ENCODE results near the gene NOS2. TPM values are rescaled to one million over a fixed set of nuclear protein-coding genes. Genes with fewer than 3 reads are reported as not detected.
"Not testable (repeated sequence)": the region's sequence is repeated elsewhere in the genome, so short reads cannot be mapped to it uniquely, and the experiment has no call there.

Gene NOS2
- total RNA-seq (2021) = 0.37 and 0.67 TPM in 2 replicates
- percentile 15 among the genes with signal in this experiment for Bru-seq, nascent RNA
- percentile 12 among the genes with signal in this experiment for BruChase-seq, experiment 1, labeled RNA remaining after a 2-hour chase
- percentile 16 among the genes with signal in this experiment for BruChase-seq, experiment 2, labeled RNA remaining after a 6-hour chase
- long read RNA-seq = 0 reads

GRCh38 chr17:27800522-27800921, at the start of gene NOS2:
Gene NOS2 (minus strand): TSS chr17:27800529. CDS start chr17:27798809, 1,720 bp downstream.
- no TSS peak for BruUV-seq (replicated peaks)
- ChIA-PET POLR2A (ENCODE audit: low non-redundant PET) (no interaction called here), CTCF (interaction anchor here (0.6 kb wide), 1 partner anchor 468 kb away, joined by 3 read pairs; no protein-coding TSS in a partner anchor)
- no peak within 1 kb of the TSS for H3K4me3 ChIP-seq (ENCODE audit: low read depth, low read length, poor library complexity, severe bottlenecking)
- DNase-seq (ENCODE audit: low spot score) = no peak
- no peaks in the 10 kb centered on the region for H3K36me3 ChIP-seq (ENCODE audit: insufficient read depth, low read length, poor library complexity, severe bottlenecking)
- H3K27ac ChIP-seq (ENCODE audit: low read depth, low read length, poor library complexity, severe bottlenecking) = no peak within 1 kb of the TSS
- intact Hi-C loops (cut with micrococcal nuclease; ENCODE audit: unreplicated experiment) = no loop called here
- H3K4me1 ChIP-seq (ENCODE audit: insufficient read depth, low read length, poor library complexity, severe bottlenecking) = no peaks in the 10 kb centered on the region
- TF ChIP-seq CTCF (conservative IDR thresholded peaks at IDR 0.05; ENCODE audit: low read depth, low read length) (no peak), EZH2 (IDR thresholded peaks at IDR 0.05; ENCODE audit: borderline replicate concordance, low read depth, low read length, poor library complexity, severe bottlenecking) (no peak)
- peaks cover 3% of the 10 kb centered on the region for H3K27me3 ChIP-seq (replicated peaks; ENCODE audit: insufficient read depth, low read depth, low read length, poor library complexity)
- no peaks in the 10 kb centered on the region for H3K9me3 ChIP-seq (ENCODE audit: low read depth, low read length, poor library complexity, severe bottlenecking)

- Histone ChIP-seq H3K4me1 (ENCODE audit: insufficient read depth, low read length, poor library complexity, severe bottlenecking) (no peaks in the 10 kb centered on the region), H3K4me3 (ENCODE audit: low read depth, low read length, poor library complexity, severe bottlenecking) (no peak overlapping the region), H3K9me3 (ENCODE audit: low read depth, low read length, poor library complexity, severe bottlenecking) (no peaks in the 10 kb centered on the region), H3K27ac (ENCODE audit: low read depth, low read length, poor library complexity, severe bottlenecking) (no peak overlapping the region), H3K36me3 (ENCODE audit: insufficient read depth, low read length, poor library complexity, severe bottlenecking) (no peaks in the 10 kb centered on the region), H3K27me3 (replicated peaks; ENCODE audit: insufficient read depth, low read depth, low read length, poor library complexity) (peaks cover 19% of the 10 kb centered on the region)
- ChIA-PET CTCF (no interaction called here), POLR2A (ENCODE audit: low non-redundant PET) (no interaction called here)
- TF ChIP-seq EZH2 (IDR thresholded peaks at IDR 0.05; ENCODE audit: borderline replicate concordance, low read depth, low read length, poor library complexity, severe bottlenecking) (no peak), CTCF (conservative IDR thresholded peaks at IDR 0.05; ENCODE audit: low read depth, low read length) (no peak)
- intact Hi-C loops (cut with micrococcal nuclease; ENCODE audit: unreplicated experiment) = no loop called here
- DNase-seq (ENCODE audit: low spot score) = no peak
- BruUV-seq (replicated peaks) = no TSS peak
Observed at GRCh38 chr17:27849474-27850185, 49.3 kb upstream of the NOS2 start.

- ChIA-PET CTCF (no interaction called here), POLR2A (ENCODE audit: low non-redundant PET) (no interaction called here)
- Histone ChIP-seq H3K4me1 (ENCODE audit: insufficient read depth, low read length, poor library complexity, severe bottlenecking) (no peaks in the 10 kb centered on the region), H3K36me3 (ENCODE audit: insufficient read depth, low read length, poor library complexity, severe bottlenecking) (no peaks in the 10 kb centered on the region), H3K4me3 (ENCODE audit: low read depth, low read length, poor library complexity, severe bottlenecking) (no peak overlapping the region), H3K27me3 (replicated peaks; ENCODE audit: insufficient read depth, low read depth, low read length, poor library complexity) (peaks cover 16% of the 10 kb centered on the region), H3K27ac (ENCODE audit: low read depth, low read length, poor library complexity, severe bottlenecking) (no peak overlapping the region), H3K9me3 (ENCODE audit: low read depth, low read length, poor library complexity, severe bottlenecking) (no peaks in the 10 kb centered on the region)
- TF ChIP-seq CTCF (conservative IDR thresholded peaks at IDR 0.05; ENCODE audit: low read depth, low read length) = no peak
- TF ChIP-seq EZH2 (IDR thresholded peaks at IDR 0.05; ENCODE audit: borderline replicate concordance, low read depth, low read length, poor library complexity, severe bottlenecking) = no peak
- intact Hi-C loops (cut with micrococcal nuclease; ENCODE audit: unreplicated experiment) = no loop called here
- DNase-seq (ENCODE audit: low spot score) = peak; percentile 16
- no TSS peak for BruUV-seq (replicated peaks)
Observed at GRCh38 chr17:27848931-27849330, 48.6 kb upstream of the NOS2 start.

GRCh38 chr17:27846808-27847307, 46.5 kb upstream of the NOS2 start:
- H3K4me3 ChIP-seq (ENCODE audit: low read depth, low read length, poor library complexity, severe bottlenecking); H3K27me3 ChIP-seq (replicated peaks; ENCODE audit: insufficient read depth, low read depth, low read length, poor library complexity); H3K27ac ChIP-seq (ENCODE audit: low read depth, low read length, poor library complexity, severe bottlenecking); H3K36me3 ChIP-seq (ENCODE audit: insufficient read depth, low read length, poor library complexity, severe bottlenecking); H3K4me1 ChIP-seq (ENCODE audit: insufficient read depth, low read length, poor library complexity, severe bottlenecking); CTCF ChIA-PET; POLR2A ChIA-PET (ENCODE audit: low non-redundant PET); BruUV-seq (replicated peaks); H3K9me3 ChIP-seq (ENCODE audit: low read depth, low read length, poor library complexity, severe bottlenecking); DNase-seq (ENCODE audit: low spot score); intact Hi-C loops (cut with micrococcal nuclease; ENCODE audit: unreplicated experiment): not testable (repeated sequence)

Data from A673 (cell line).